IMR-90 (cell line): ENCODE results near the gene ST8SIA4. TPM values are rescaled to one million over a fixed set of nuclear protein-coding genes. Genes with fewer than 3 reads are reported as not detected.

Experiments
- ATAC-seq: fragments of 200-7000 bp; cut with Tn5 transposase; 2 replicates; pipeline ENCODE4 v1.9.1; 2020; ENCODE audit warnings: low read depth, mild to moderate bottlenecking, moderate library complexity
- BruUV-seq: library from RNA; stranded (reverse); fragments of 400-500 nt; replicated peaks from 2 replicates; lab custom pipeline; 2021; lab: Mats Ljungman, UMichigan
- CTCF ChIA-PET: fragments of 300-600 bp; formaldehyde crosslinking; extraction: SDS; loops from one replicate; lab custom pipeline; 2021; ENCODE audit warnings: antibody characterized with exemption; lab: Yijun Ruan, JAX
- POLR2A ChIA-PET: fragments of 300-600 bp; sonication (Branson Sonifier 250); formaldehyde crosslinking; loops from one replicate; lab custom pipeline; 2022; ENCODE audit warnings: antibody characterized with exemption; ENCODE audit not compliant: unreplicated experiment; lab: Charles Lee
- DNase-seq: peaks from one replicate; pipeline ENCODE4 v3.0.0; 2013
- H2AFZ ChIP-seq: replicated peaks from 2 replicates; pipeline ENCODE3; 2013; ENCODE audit warnings: low read length, mild to moderate bottlenecking; ENCODE audit not compliant: poor library complexity
- H2AK5ac ChIP-seq: 2 replicates; pipeline ENCODE4 v1.6.1; 2013; ENCODE audit warnings: low read depth, low read length, inconsistent platforms
- H2AK9ac ChIP-seq: replicated peaks from 2 replicates; pipeline ENCODE3; 2013; ENCODE audit warnings: mild to moderate bottlenecking, low read depth, low read length, moderate library complexity; ENCODE audit not compliant: poor library complexity
- H2BK120ac ChIP-seq: 2 replicates; pipeline ENCODE4 v1.6.1; 2013; ENCODE audit warnings: low read depth, low read length, inconsistent platforms
- H2BK15ac ChIP-seq: 3 replicates; pipeline ENCODE4 v1.6.1; 2013; ENCODE audit warnings: low read depth, low read length, inconsistent platforms
- H2BK20ac ChIP-seq: 2 replicates; pipeline ENCODE4 v1.6.1; 2013; ENCODE audit warnings: low read depth, mild to moderate bottlenecking, inconsistent platforms, low read length, moderate library complexity
- H2BK5ac ChIP-seq: 2 replicates; pipeline ENCODE4 v1.6.1; 2013; ENCODE audit warnings: mild to moderate bottlenecking, low read depth, low read length, inconsistent platforms; ENCODE audit not compliant: poor library complexity, severe bottlenecking
- H3K14ac ChIP-seq: replicated peaks from 2 replicates; pipeline ENCODE4 v1.6.1; 2013; ENCODE audit warnings: low read depth, low read length, inconsistent platforms
- H3K18ac ChIP-seq: 2 replicates; pipeline ENCODE4 v1.6.1; 2013; ENCODE audit warnings: low read depth, low read length, control low read depth
- H3K23ac ChIP-seq: 2 replicates; pipeline ENCODE4 v1.6.1; 2013; ENCODE audit warnings: low read depth, low read length, inconsistent platforms
- H3K27ac ChIP-seq: 2 replicates; pipeline ENCODE4 v1.5.1; 2013; ENCODE audit warnings: mild to moderate bottlenecking, control low read depth, low read length; ENCODE audit not compliant: insufficient read depth
- H3K27me3 ChIP-seq: 2 replicates; pipeline ENCODE4 v1.6.1; 2013; ENCODE audit warnings: low read length; ENCODE audit not compliant: control insufficient read depth, insufficient read depth
- H3K36me3 ChIP-seq: 2 replicates; pipeline ENCODE4 v1.6.1; 2013; ENCODE audit warnings: low read length, mixed read lengths; ENCODE audit not compliant: control insufficient read depth, insufficient read depth
- H3K4ac ChIP-seq: 2 replicates; pipeline ENCODE4 v1.6.1; 2013; ENCODE audit warnings: low read depth, low read length, inconsistent platforms
- H3K4me1 ChIP-seq: 2 replicates; pipeline ENCODE4 v1.6.1; 2013; ENCODE audit warnings: low read length, mixed read lengths; ENCODE audit not compliant: control insufficient read depth, insufficient read depth
- H3K4me2 ChIP-seq: 2 replicates; pipeline ENCODE4 v1.6.1; 2013; ENCODE audit warnings: low read depth, mild to moderate bottlenecking, control low read depth, low read length, moderate library complexity
- H3K4me3 ChIP-seq: 2 replicates; pipeline ENCODE4 v1.5.1; 2013; ENCODE audit warnings: low read depth, mild to moderate bottlenecking, control low read depth, low read length, moderate library complexity; ENCODE audit not compliant: insufficient read depth
- H3K56ac ChIP-seq: 2 replicates; pipeline ENCODE4 v1.6.1; 2013; ENCODE audit warnings: low read length, inconsistent platforms; ENCODE audit not compliant: insufficient read depth; ENCODE audit errors: extremely low read depth
- H3K79me1 ChIP-seq, 2 experiments: 2 replicates each; pipeline ENCODE4 v1.6.1; 2013; ENCODE audit warnings: low read length in 2 of 2, inconsistent platforms in 1 of 2, low read depth in 1 of 2
- H3K9ac ChIP-seq: 2 replicates; pipeline ENCODE4 v1.6.1; 2013; ENCODE audit warnings: low read depth, low read length, control low read depth
- H3K9me1 ChIP-seq: 2 replicates; pipeline ENCODE4 v1.6.1; 2013; ENCODE audit warnings: low read length, inconsistent platforms; ENCODE audit not compliant: insufficient read depth
- H3K9me3 ChIP-seq: 2 replicates; pipeline ENCODE4 v1.6.1; 2013; ENCODE audit warnings: low read length; ENCODE audit not compliant: control insufficient read depth, insufficient read depth
- H4K20me1 ChIP-seq: 2 replicates; pipeline ENCODE4 v1.6.1; 2013; ENCODE audit warnings: low read length, inconsistent platforms; ENCODE audit not compliant: insufficient read depth
- H4K5ac ChIP-seq: 2 replicates; pipeline ENCODE4 v1.6.1; 2013; ENCODE audit warnings: mild to moderate bottlenecking, low read depth, low read length, control low read depth
- H4K8ac ChIP-seq, 2 experiments: 2 replicates each; pipeline ENCODE4 v1.6.1; 2013; ENCODE audit warnings: low read depth in 2 of 2, low read length in 2 of 2, control low read depth in 1 of 2, inconsistent platforms in 1 of 2
- H4K91ac ChIP-seq: 2 replicates; pipeline ENCODE4 v1.6.1; 2013; ENCODE audit warnings: low read depth, low read length, inconsistent platforms; ENCODE audit not compliant: insufficient read depth
- CEBPB ChIP-seq: IDR thresholded peaks from 2 replicates; pipeline ENCODE4 v1.6.1; 2012; ENCODE audit warnings: low read depth, low read length, improper control_type of control experiment
- CHD1 ChIP-seq: IDR thresholded peaks from 2 replicates; pipeline ENCODE4 v1.6.1; 2012; ENCODE audit warnings: low read depth, low read length, improper control_type of control experiment
- CTCF ChIP-seq: conservative IDR thresholded peaks from 2 replicates; pipeline ENCODE4 v1.5.1; 2012; ENCODE audit warnings: mild to moderate bottlenecking, low read depth, low read length, improper control_type of control experiment
- FOS ChIP-seq: fragments of 150-350 bp; IDR thresholded peaks from 2 replicates; pipeline ENCODE4 v1.6.1; 2016; ENCODE audit warnings: low read depth, low read length
- MAFK ChIP-seq: IDR thresholded peaks from 2 replicates; pipeline ENCODE4 v1.6.1; 2012; ENCODE audit warnings: low read depth, low read length, improper control_type of control experiment
- MAZ ChIP-seq: IDR thresholded peaks from 2 replicates; pipeline ENCODE4 v1.6.1; 2012; ENCODE audit warnings: low read depth, mild to moderate bottlenecking, low read length, improper control_type of control experiment, moderate library complexity, borderline replicate concordance
- RAD21 ChIP-seq: IDR thresholded peaks from 2 replicates; pipeline ENCODE4 v1.6.1; 2012; ENCODE audit warnings: low read length, improper control_type of control experiment
- SMC3 ChIP-seq: fragments of 150-350 bp; IDR thresholded peaks from 2 replicates; pipeline ENCODE4 v1.6.1; 2016; ENCODE audit warnings: low read depth, mild to moderate bottlenecking, antibody characterized with exemption, low read length, moderate library complexity
- USF2 ChIP-seq: fragments of 150-350 bp; IDR thresholded peaks from 2 replicates; pipeline ENCODE4 v1.6.1; 2017; ENCODE audit warnings: mild to moderate bottlenecking, antibody characterized with exemption, low read length, low read depth
- WGBS, 2 experiments: methylation state at CpG; one replicate each; pipeline versions ENCODE4 v1.1.5 to v1.1.7; 2013; ENCODE audit warnings: missing lambda C conversion rate in 2 of 2; ENCODE audit not compliant: insufficient read length in 1 of 2; ENCODE audit errors: extremely low coverage in 2 of 2; 5-methylcytosine and 5-hydroxymethylcytosine counted together
- dilution Hi-C: fragments of 300-500 bp; cut with HindIII; formaldehyde crosslinking; loops from one replicate; pipeline ENCODE4 v1.14.3; 2018; ENCODE audit warnings: low sequenced_read_pairs; ENCODE audit not compliant: unreplicated experiment
- in situ Hi-C: fragments of 300-500 bp; cut with MboI; formaldehyde crosslinking; loops from 3 replicates; pipeline ENCODE4 v1.14.3; 2019; ENCODE audit warnings: low sequenced_read_pairs, inconsistent platforms, mixed read lengths
- intact Hi-C: fragments of 100-400 bp; cut with micrococcal nuclease; formaldehyde crosslinking; loops from 2 replicates; pipeline ENCODE4 v1.10.0; 2022
- polyA plus RNA-seq, 3 experiments: library from polyadenylated mRNA; depleted of rRNA; stranded (reverse); fragments of >200 nt; gene quantifications; 2 replicates each; pipeline ENCODE4 v1.2.3, GENCODE V29; 2012; ENCODE audit warnings: low replicate concordance in 1 of 3
- total RNA-seq: library from RNA; depleted of rRNA; stranded (reverse); fragments of >200 nt; gene quantifications from 2 replicates; pipeline ENCODE4 v1.2.3, GENCODE V29; 2012

The ST8SIA4 gene
- total and polyA plus RNA-seq, 2 of the 4 experiments (the other 2 are of a cell fraction), result 0.02 to 0.18 TPM

- H2AK5ac ChIP-seq, result no peak overlapping the region
- no peak for TF ChIP-seq USF2
- no peak for TF ChIP-seq CHD1
- TF ChIP-seq FOS, result no peak
- no peak for TF ChIP-seq SMC3
- no peak for TF ChIP-seq MAZ
- no peak for TF ChIP-seq CTCF
- no peak for TF ChIP-seq CEBPB
- no peak for TF ChIP-seq MAFK
- no peak for TF ChIP-seq RAD21
- H2AK9ac ChIP-seq, result no peak overlapping the region
- H3K4me1 ChIP-seq, result peaks cover 4% of the 10 kb centered on the region; the same call in 1 of the 2 replicates
- no peak overlapping the region for H3K14ac ChIP-seq
- POLR2A ChIA-PET, result no interaction called here
- BruUV-seq, result no TSS peak
- ATAC-seq (no peak), DNase-seq (no peak)
- H3K9me3 ChIP-seq, result no peaks in the 10 kb centered on the region
- no peaks in the 10 kb centered on the region for H3K36me3 ChIP-seq
- H3K9ac ChIP-seq, result no peak overlapping the region
- in situ Hi-C loops (no loop called here), intact Hi-C loops (no loop called here), dilution Hi-C loops (no loop called here)
- H2BK20ac ChIP-seq, result no peak overlapping the region
- H3K23ac ChIP-seq, result no peak overlapping the region
- H2BK15ac ChIP-seq, result no peak overlapping the region
- H3K56ac ChIP-seq, result no peak overlapping the region
- no peak overlapping the region for H3K4me2 ChIP-seq
- CTCF ChIA-PET, result no interaction called here
- no peak overlapping the region for H2AFZ ChIP-seq
- H3K27ac ChIP-seq, result no peak overlapping the region
- H2BK5ac ChIP-seq, result no peak overlapping the region
- no peaks in the 10 kb centered on the region for H3K27me3 ChIP-seq
- no peak overlapping the region for H3K18ac ChIP-seq
- no peaks in the 10 kb centered on the region for H3K79me1 ChIP-seq
- no peaks in the 10 kb centered on the region for H3K9me1 ChIP-seq
- H4K5ac ChIP-seq, result no peak overlapping the region
- no peak overlapping the region for H3K4me3 ChIP-seq
- no peak overlapping the region for H2BK120ac ChIP-seq
- no peaks in the 10 kb centered on the region for H4K20me1 ChIP-seq
- no peak overlapping the region for H3K4ac ChIP-seq
- H4K91ac ChIP-seq, result no peak overlapping the region
- no peak overlapping the region for H4K8ac ChIP-seq
- WGBS, 2 experiments, result no CpG with 5 or more reads among the region's 4 CpGs
These were observed 122.7 kb downstream of the ST8SIA4 start for GRCh38 chr5:100780376-100780870.
